ENCODE data around the gene AMT. TPM values are rescaled to one million over a fixed set of nuclear protein-coding genes. Genes with fewer than 3 reads are reported as not detected.

AMT gene
- total and polyA plus RNA-seq, 2 of the 13 experiments (the other 11 are each of a cell fraction or from before 2014, with no cell fraction given): 35.3 to 59.0 TPM

DNA sequence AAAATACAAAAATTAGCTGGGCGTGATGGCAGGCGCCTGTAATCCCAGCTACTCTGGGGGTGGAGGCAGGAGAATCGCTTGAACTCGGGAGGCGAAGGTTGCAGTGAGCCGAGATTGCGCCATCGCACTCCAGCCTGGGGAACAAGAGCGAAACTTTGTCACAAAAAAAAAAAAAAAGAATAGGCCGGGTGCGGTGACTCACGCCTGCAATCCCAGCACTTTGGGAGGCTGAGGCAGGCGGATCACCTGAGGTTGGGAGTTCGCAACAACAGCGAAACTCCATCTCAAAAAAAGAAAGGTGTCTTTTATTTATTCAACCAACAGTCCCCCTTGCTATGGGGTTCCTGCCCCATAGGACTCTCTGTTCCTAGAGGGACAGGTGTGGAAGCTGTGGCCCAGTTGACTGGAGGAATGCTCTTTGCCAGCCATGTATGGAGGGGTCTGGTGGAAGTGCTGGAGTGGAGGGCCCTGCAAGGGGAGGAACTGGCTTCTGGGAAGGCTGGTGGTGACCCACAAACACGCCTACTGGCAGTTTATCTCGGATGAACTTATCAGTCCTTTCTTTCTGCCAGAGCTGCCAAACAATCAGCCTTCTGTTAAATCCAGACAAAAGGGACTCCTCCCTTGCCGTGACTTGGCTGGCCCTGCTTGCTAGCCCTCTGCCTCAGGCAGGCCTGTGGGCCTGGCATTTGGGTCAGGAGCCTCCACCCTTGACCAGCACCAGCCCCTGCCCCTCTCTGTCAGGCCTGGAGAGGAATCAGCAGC, 43.2 kb upstream of the AMT start (continued):
- TF ChIP-seq, protein P1, sequence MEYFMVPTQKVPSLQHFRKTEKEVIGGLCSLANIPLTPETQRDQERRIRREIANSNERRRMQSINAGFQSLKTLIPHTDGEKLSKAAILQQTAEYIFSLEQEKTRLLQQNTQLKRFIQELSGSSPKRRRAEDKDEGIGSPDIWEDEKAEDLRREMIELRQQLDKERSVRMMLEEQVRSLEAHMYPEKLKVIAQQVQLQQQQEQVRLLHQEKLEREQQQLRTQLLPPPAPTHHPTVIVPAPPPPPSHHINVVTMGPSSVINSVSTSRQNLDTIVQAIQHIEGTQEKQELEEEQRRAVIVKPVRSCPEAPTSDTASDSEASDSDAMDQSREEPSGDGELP (IDR thresholded peaks at IDR 0.05; ENCODE audit: borderline replicate concordance, low read depth): no peak
- TF ChIP-seq NAIF1 (CRISPR knock-in tag; IDR thresholded peaks at IDR 0.05; ENCODE audit: borderline replicate concordance): no peak
- TF ChIP-seq ZNF280B (CRISPR knock-in tag; IDR thresholded peaks at IDR 0.05; ENCODE audit: borderline replicate concordance): no peak
- TF ChIP-seq ZFX (CRISPR knock-in tag; IDR thresholded peaks at IDR 0.05; ENCODE audit: low read depth): peak; percentile 73
- no peak for TF ChIP-seq PRPF4 (IDR thresholded peaks at IDR 0.05; ENCODE audit: low read depth, low read length, poor library complexity, severe bottlenecking)
- TF ChIP-seq MXD3 (CRISPR knock-in tag; IDR thresholded peaks at IDR 0.05): no peak
- TF ChIP-seq CBFB (CRISPR knock-in tag; IDR thresholded peaks at IDR 0.05): 0 out of 2 replicates have a peak, but pooled peaks have one; percentile 65
- peak; percentile 26; the same call in 1 of the 2 replicates for TF ChIP-seq JUNB (CRISPR knock-in tag; IDR thresholded peaks at IDR 0.05; ENCODE audit: borderline replicate concordance)
- no peak for TF ChIP-seq ZNF333 (CRISPR knock-in tag; IDR thresholded peaks at IDR 0.05; ENCODE audit: borderline replicate concordance)
- TF ChIP-seq MED13 (CRISPR knock-in tag; IDR thresholded peaks at IDR 0.05): no peak
- TF ChIP-seq GFI1 (CRISPR knock-in tag; IDR thresholded peaks at IDR 0.05; ENCODE audit: borderline replicate concordance): peak; percentile 67; the same call in 1 of the 2 replicates
- TF ChIP-seq, protein P2, sequence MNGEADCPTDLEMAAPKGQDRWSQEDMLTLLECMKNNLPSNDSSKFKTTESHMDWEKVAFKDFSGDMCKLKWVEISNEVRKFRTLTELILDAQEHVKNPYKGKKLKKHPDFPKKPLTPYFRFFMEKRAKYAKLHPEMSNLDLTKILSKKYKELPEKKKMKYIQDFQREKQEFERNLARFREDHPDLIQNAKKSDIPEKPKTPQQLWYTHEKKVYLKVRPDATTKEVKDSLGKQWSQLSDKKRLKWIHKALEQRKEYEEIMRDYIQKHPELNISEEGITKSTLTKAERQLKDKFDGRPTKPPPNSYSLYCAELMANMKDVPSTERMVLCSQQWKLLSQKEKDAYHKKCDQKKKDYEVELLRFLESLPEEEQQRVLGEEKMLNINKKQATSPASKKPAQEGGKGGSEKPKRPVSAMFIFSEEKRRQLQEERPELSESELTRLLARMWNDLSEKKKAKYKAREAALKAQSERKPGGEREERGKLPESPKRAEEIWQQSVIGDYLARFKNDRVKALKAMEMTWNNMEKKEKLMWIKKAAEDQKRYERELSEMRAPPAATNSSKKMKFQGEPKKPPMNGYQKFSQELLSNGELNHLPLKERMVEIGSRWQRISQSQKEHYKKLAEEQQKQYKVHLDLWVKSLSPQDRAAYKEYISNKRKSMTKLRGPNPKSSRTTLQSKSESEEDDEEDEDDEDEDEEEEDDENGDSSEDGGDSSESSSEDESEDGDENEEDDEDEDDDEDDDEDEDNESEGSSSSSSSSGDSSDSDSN (CRISPR knock-in tag; IDR thresholded peaks at IDR 0.05): peak; percentile 25; the same call in 1 of the 2 replicates
- TF ChIP-seq SP5 (CRISPR knock-in tag; IDR thresholded peaks at IDR 0.05; ENCODE audit: borderline replicate concordance, low read depth): 0 out of 2 replicates have a peak, but pooled peaks have one; percentile 11
- TF ChIP-seq ZNF589 (CRISPR knock-in tag; conservative IDR thresholded peaks at IDR 0.05): no peak
- peak; percentile 42; the same call in 1 of the 2 replicates for TF ChIP-seq PATZ1 (CRISPR knock-in tag; IDR thresholded peaks at IDR 0.05)
- TF ChIP-seq NCOA2 (CRISPR knock-in tag; IDR thresholded peaks at IDR 0.05): peak; percentile 44; the same call in 1 of the 2 replicates
- TF ChIP-seq GATA4 (IDR thresholded peaks at IDR 0.05; ENCODE audit: borderline replicate concordance, low read depth): no peak
- peak; percentile 58; the same call in 1 of the 2 replicates for TF ChIP-seq ZSCAN25 (CRISPR knock-in tag; IDR thresholded peaks at IDR 0.05)
- no peak for TF ChIP-seq NCOA5 (CRISPR knock-in tag; IDR thresholded peaks at IDR 0.05)
- TF ChIP-seq KAT8 (CRISPR knock-in tag; IDR thresholded peaks at IDR 0.05): 0 out of 2 replicates have a peak, but pooled peaks have one; percentile 31
- no peak for TF ChIP-seq PHF20 (CRISPR knock-in tag; IDR thresholded peaks at IDR 0.05)
- peak; percentile 44; the same call in 1 of the 2 replicates for TF ChIP-seq SP4 (CRISPR knock-in tag; IDR thresholded peaks at IDR 0.05)

Measured in HepG2 (cell line).